ENCODE results near the gene NINJ1.
A peak's percentile ranks its signal among the peaks of the same experiment; 100 is the strongest.

The NINJ1 gene, protein sequence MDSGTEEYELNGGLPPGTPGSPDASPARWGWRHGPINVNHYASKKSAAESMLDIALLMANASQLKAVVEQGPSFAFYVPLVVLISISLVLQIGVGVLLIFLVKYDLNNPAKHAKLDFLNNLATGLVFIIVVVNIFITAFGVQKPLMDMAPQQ

DNA sequence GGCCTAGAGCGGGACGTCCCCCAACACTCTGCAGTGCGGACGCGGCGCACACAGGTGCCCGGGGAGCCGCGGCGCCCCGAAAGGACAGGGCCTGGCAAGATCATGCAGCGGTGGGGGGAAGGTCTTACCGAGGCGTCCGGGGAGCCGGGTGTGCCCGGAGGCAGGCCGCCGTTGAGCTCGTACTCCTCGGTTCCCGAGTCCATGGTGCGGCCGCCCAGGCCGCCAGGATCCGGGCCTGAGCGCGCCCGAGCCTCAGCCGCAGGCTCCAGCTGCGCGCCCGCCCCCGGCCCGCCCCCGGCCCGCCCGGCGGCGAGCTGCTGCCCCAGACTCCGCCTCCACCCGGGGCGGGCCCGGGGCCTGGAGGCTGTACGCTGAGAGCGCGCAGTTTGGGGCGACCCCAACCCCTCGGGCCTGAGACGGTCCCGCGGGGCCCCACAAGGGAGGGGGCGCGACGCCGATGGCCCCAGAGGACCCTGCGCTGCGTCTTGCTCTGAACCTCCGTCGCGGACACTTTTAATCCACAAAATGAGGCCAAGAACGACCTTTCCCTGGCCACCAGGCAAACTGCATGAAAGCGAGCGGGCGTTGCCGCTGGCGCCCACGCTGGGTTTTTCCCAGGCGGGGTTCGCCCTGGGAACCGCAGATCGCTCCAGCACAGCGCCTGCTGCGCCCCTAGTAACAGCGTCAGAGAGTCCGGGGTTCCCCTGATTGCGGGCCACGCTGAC, at the start of gene NINJ1:
TSS of gene NINJ1 (minus strand) at position 237 of the 725 bp plus-strand sequence. CDS start at position 203, 34 bp downstream.
- TF ChIP-seq, protein P1, sequence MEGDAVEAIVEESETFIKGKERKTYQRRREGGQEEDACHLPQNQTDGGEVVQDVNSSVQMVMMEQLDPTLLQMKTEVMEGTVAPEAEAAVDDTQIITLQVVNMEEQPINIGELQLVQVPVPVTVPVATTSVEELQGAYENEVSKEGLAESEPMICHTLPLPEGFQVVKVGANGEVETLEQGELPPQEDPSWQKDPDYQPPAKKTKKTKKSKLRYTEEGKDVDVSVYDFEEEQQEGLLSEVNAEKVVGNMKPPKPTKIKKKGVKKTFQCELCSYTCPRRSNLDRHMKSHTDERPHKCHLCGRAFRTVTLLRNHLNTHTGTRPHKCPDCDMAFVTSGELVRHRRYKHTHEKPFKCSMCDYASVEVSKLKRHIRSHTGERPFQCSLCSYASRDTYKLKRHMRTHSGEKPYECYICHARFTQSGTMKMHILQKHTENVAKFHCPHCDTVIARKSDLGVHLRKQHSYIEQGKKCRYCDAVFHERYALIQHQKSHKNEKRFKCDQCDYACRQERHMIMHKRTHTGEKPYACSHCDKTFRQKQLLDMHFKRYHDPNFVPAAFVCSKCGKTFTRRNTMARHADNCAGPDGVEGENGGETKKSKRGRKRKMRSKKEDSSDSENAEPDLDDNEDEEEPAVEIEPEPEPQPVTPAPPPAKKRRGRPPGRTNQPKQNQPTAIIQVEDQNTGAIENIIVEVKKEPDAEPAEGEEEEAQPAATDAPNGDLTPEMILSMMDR (IDR thresholded peaks at IDR 0.05): no peak
- no peak for TF ChIP-seq ZFX (IDR thresholded peaks at IDR 0.05; ENCODE audit: borderline replicate concordance)
- peak within 1 kb of the TSS; percentile 78 for H3K27ac ChIP-seq

DNA sequence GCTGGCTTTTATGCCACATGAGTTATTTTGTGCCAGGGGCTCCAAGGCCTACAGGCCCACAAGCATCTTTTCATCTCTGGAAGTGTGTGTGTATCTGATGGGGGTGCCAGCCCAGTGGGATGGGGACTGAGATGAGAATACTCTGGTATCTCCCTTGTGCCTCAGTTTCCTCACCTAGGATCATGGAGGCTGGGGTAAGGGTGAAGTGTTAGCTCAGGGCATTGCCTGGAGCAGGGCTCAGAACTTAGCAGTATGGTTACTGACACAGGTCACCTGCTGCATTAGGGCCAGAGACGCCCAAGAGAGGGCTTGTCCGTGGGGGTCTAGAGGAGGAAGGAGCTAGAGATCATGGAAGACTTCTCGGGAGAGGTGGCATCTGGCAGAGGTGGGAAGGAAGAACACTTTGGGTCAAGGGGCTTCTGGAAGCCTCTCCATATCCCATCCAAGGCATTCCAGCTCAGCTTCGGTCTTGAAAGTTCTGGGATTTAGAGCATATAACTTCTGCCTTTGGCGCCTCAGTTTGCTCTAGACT, 49.1 kb upstream of the NINJ1 start:
- H3K27ac ChIP-seq: no peak overlapping the region

DNA sequence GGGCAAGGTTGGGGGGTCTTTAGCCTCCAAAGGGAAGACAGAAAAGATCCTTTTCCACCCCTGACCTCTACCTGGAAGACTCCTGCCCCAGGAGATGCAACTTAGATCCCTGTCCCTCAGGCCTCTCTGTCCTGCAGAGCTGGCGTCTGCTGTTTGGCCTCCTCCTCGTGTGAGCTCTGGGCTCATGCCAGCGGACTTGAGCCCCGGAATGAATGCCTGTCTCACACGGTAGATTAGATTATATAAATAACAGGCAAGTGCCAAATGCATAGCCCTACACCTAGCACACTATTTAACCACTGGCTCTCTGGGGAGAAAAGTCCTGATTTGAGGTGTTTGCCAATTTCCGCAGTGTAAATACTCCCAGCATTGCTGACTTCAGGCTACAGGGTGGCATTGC, 48.5 kb upstream of the NINJ1 start:
- TF ChIP-seq ZFX (IDR thresholded peaks at IDR 0.05; ENCODE audit: borderline replicate concordance): no peak
- TF ChIP-seq, protein P1 (IDR thresholded peaks at IDR 0.05): no peak
- H3K27ac ChIP-seq: no peak overlapping the region

More for the DNA sequence above, 49.1 kb upstream of the NINJ1 start:
- TF ChIP-seq ZFX (IDR thresholded peaks at IDR 0.05; ENCODE audit: borderline replicate concordance): no peak
- TF ChIP-seq, protein P1 (IDR thresholded peaks at IDR 0.05): no peak

DNA sequence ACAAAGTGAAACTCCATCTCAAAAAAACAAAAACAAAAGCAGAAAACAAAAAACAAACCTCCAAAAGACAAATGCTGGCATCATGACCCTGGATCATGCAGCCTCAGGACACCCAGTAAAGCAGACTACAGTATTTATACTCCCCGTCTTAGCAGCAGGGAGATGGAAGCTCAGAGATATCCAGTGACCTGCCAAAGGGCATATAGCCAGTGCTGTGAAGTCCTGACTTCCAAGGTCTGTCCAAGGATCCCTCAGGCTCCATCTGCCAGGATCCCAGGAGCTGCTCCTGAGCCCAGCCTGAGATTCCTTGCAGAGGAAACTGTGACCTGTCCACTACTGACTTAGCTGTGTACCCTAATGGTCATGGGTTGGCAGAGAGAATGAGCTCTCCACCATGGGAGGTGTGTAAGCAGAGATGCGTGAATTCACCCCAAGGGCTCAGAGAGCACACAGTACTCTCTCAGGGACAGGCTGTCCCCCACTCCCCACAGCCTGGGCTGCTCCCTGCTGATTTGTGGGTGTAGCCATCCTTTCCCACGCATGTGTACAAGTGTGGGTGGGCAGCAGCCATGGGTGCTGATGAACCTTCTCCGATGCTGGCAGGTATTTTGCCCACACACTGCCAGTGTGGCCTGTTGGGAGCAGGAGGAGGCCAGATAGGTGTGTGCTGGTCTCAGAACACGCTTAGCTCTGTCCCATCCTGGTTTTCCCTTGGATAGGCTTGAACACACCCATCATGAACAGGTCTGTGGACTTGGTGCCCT, 47.8 kb upstream of the NINJ1 start:
- TF ChIP-seq, protein P1 (IDR thresholded peaks at IDR 0.05): no peak
- no peak for TF ChIP-seq ZFX (IDR thresholded peaks at IDR 0.05; ENCODE audit: borderline replicate concordance)
- H3K27ac ChIP-seq: no peak overlapping the region

DNA sequence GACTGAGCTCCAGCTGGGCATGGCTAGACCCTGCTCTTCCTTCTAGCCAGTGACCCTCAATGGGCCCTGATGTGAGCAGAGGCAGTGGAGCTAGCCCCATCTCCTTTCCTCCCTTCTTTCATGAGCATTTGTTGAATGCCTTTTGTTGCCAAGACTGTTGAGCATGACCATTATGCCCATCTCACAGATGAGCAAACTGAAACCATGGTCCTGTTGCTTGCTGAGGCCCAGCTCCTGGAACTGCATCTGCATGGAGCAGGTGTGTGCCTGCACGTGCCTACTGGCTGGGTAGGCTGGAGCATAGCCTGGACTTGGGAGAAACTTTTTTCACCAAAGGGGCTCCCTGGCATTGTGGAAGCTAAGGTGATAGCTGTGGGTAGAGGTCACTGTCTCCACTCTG, 46.9 kb upstream of the NINJ1 start:
- H3K27ac ChIP-seq: no peak overlapping the region
- TF ChIP-seq ZFX (IDR thresholded peaks at IDR 0.05; ENCODE audit: borderline replicate concordance): no peak
- TF ChIP-seq, protein P1 (IDR thresholded peaks at IDR 0.05): no peak

DNA sequence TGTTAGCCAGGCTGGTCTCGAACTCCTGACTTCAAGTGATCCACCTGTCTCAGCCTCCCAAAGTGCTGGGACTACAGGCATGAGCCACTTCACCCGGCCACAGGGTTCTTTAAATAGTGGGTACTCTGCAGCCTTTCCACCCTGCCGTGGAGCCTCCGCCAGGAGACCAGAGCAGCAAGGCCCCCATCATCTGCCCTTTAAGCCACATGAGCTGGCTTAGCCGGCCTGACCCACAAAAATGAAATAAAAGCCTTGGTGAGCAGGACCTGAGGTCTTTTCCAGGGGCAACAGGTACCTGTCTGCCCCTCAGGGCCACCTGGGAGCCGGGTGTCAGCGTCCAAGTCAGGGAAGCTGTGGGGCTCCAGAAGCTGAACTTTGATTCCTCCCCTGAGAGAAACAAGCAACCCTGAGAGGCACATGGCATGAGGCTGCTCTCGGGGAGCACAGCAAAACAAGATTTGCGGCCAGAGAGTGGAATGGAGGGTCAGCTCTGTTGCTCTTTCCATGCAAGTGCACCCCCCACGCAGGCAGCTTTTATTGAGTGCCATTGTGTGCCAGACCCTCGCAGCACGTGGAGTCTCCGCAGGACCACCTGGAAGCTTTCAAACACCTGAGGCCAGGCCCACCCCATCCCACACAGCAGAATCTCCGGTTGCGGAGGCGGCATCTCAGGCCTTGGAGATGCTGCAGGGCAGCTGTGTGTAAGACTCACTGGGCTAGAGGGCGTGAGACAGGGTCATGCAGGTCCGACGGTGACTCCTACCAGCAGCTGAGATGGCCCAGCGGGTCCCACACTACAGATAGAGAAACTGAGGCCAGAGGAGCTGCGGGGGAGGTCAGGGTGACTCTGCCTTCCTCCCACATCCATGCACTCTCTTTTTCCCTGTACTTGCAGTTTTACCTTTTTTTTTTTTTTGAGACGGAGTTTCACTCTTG, 45.1 kb upstream of the NINJ1 start:
- no peak overlapping the region for H3K27ac ChIP-seq
- TF ChIP-seq, protein P1 (IDR thresholded peaks at IDR 0.05): no peak
- TF ChIP-seq ZFX (IDR thresholded peaks at IDR 0.05; ENCODE audit: borderline replicate concordance): no peak

Data from 22Rv1 (cell line).